A673 (cell line): ENCODE measurements around the gene CEND1. TPM values are rescaled to one million over a fixed set of nuclear protein-coding genes. Genes with fewer than 3 reads are reported as not detected.

ENCODE experiments used
- BruUV-seq: library from RNA; stranded (reverse); fragments of 400-500 nt; replicated peaks from 2 replicates; lab custom pipeline; 2021; lab: Mats Ljungman, UMichigan
- CTCF ChIA-PET: fragments of 300-600 bp; sonication (Branson Sonifier 250); formaldehyde crosslinking; loops from one replicate; lab custom pipeline; 2022; ENCODE audit warnings: antibody characterized with exemption; lab: Charles Lee
- POLR2A ChIA-PET: fragments of 300-600 bp; sonication (Branson Sonifier 250); formaldehyde crosslinking; loops from one replicate; lab custom pipeline; 2022; ENCODE audit warnings: antibody characterized with exemption; ENCODE audit not compliant: low non-redundant PET; lab: Charles Lee
- DNase-seq: peaks from one replicate; pipeline ENCODE4 v3.0.0-alpha.2; 2015; ENCODE audit warnings: low spot score
- H3K27ac ChIP-seq: fragments of 200-600 bp; sonication (generic); 2 replicates; pipeline ENCODE4 v1.5.1; 2016; ENCODE audit warnings: mixed run types, low read depth, mild to moderate bottlenecking, mixed read lengths, antibody characterized with exemption, low read length; ENCODE audit not compliant: poor library complexity, severe bottlenecking
- H3K27me3 ChIP-seq: fragments of 200-600 bp; sonication (generic); replicated peaks from 2 replicates; pipeline ENCODE4 v1.6.1; 2017; ENCODE audit warnings: mixed run types, low read depth, mild to moderate bottlenecking, mixed read lengths, antibody characterized with exemption, low read length; ENCODE audit not compliant: insufficient read depth, poor library complexity
- H3K36me3 ChIP-seq: fragments of 200-600 bp; sonication (generic); 2 replicates; pipeline ENCODE4 v1.6.1; 2016; ENCODE audit warnings: mixed run types, mild to moderate bottlenecking, mixed read lengths, antibody characterized with exemption, low read length; ENCODE audit not compliant: insufficient read depth, poor library complexity, severe bottlenecking
- H3K4me1 ChIP-seq: fragments of 200-600 bp; sonication (generic); 2 replicates; pipeline ENCODE4 v1.6.1; 2017; ENCODE audit warnings: mixed run types, mild to moderate bottlenecking, mixed read lengths, antibody characterized with exemption, low read length; ENCODE audit not compliant: insufficient read depth, poor library complexity, severe bottlenecking
- H3K4me3 ChIP-seq: fragments of 200-600 bp; sonication (generic); 2 replicates; pipeline ENCODE4 v1.5.1; 2016; ENCODE audit warnings: low read depth, mixed run types, mild to moderate bottlenecking, mixed read lengths, low read length; ENCODE audit not compliant: poor library complexity, severe bottlenecking
- H3K9me3 ChIP-seq: fragments of 200-600 bp; sonication (generic); 2 replicates; pipeline ENCODE4 v1.6.1; 2016; ENCODE audit warnings: mixed run types, low read depth, mild to moderate bottlenecking, mixed read lengths, antibody characterized with exemption, low read length; ENCODE audit not compliant: poor library complexity, severe bottlenecking
- CTCF ChIP-seq: fragments of 300-800, 200-600 bp; sonication (generic); conservative IDR thresholded peaks from 2 replicates; pipeline ENCODE4 v1.5.1; 2017; ENCODE audit warnings: low read depth, mild to moderate bottlenecking, antibody characterized with exemption, low read length, moderate library complexity, mixed read lengths
- EZH2 ChIP-seq: fragments of 200-600 bp; sonication (generic); IDR thresholded peaks from 2 replicates; pipeline ENCODE4 v1.6.1; 2017; ENCODE audit warnings: borderline replicate concordance, low read depth, mild to moderate bottlenecking, mixed read lengths, antibody characterized with exemption, low read length; ENCODE audit not compliant: poor library complexity, severe bottlenecking
- intact Hi-C: fragments of 100-400 bp; cut with micrococcal nuclease; formaldehyde crosslinking; loops from one replicate; pipeline ENCODE4 v1.10.0; 2022; ENCODE audit not compliant: unreplicated experiment
- total RNA-seq: library from RNA; stranded (reverse); gene quantifications from 2 replicates; pipeline ENCODE4 v1.2.3, GENCODE V29; 2021

The CEND1 gene
- total RNA-seq, 1 experiment from 2014 or later: 0.52 TPM

- no peaks in the 10 kb centered on the region for H3K27me3 ChIP-seq
- ChIA-PET CTCF (no interaction called here), POLR2A (interaction anchor here (0.6 kb wide), 1 partner anchor 59 kb away, joined by 3 read pairs; no protein-coding TSS in a partner anchor)
- no peak overlapping the region for H3K27ac ChIP-seq
- no TSS peak for BruUV-seq
- no peaks in the 10 kb centered on the region for H3K9me3 ChIP-seq
- intact Hi-C loops: no loop called here
- no peak for DNase-seq
- H3K4me1 ChIP-seq: peaks cover 11% of the 10 kb centered on the region
- no peak overlapping the region for H3K4me3 ChIP-seq
- no peak for TF ChIP-seq EZH2
- TF ChIP-seq CTCF: no peak
- peaks cover 24% of the 10 kb centered on the region for H3K36me3 ChIP-seq
These were observed 26.5 kb upstream of the CEND1 start for GRCh38 chr11:816433-816779.

GRCh38 chr11:815675-816432, 26.0 kb upstream of the CEND1 start:
- no peak for TF ChIP-seq CTCF
- no peak for TF ChIP-seq EZH2
- POLR2A ChIA-PET: no interaction called here
- Histone ChIP-seq H3K4me1 (peaks cover 16% of the 10 kb centered on the region), H3K27me3 (no peaks in the 10 kb centered on the region), H3K4me3 (no peak overlapping the region), H3K9me3 (no peaks in the 10 kb centered on the region), H3K27ac (no peak overlapping the region), H3K36me3 (peaks cover 29% of the 10 kb centered on the region)
- BruUV-seq: no TSS peak
- intact Hi-C loops: no loop called here
- DNase-seq: no peak
- CTCF ChIA-PET: no interaction called here

GRCh38 chr11:813456-814096, 23.7 kb upstream of the CEND1 start:
- ChIA-PET CTCF (no interaction called here), POLR2A (no interaction called here)
- BruUV-seq: no TSS peak

More at GRCh38 chr11:813456-814096, 23.7 kb upstream of the CEND1 start:
- Histone ChIP-seq H3K4me1 (peaks cover 11% of the 10 kb centered on the region), H3K27me3 (no peaks in the 10 kb centered on the region), H3K36me3 (peaks cover 29% of the 10 kb centered on the region), H3K4me3 (no peak overlapping the region), H3K27ac (no peak overlapping the region), H3K9me3 (no peaks in the 10 kb centered on the region)
- DNase-seq: no peak
- intact Hi-C loops: no loop called here
- TF ChIP-seq CTCF (no peak), EZH2 (no peak)
